RPMI7951 (cell line): ENCODE measurements around the gene RAD51D. TPM values are rescaled to one million over a fixed set of nuclear protein-coding genes. Genes with fewer than 3 reads are reported as not detected.
"Not testable (repeated sequence)": the region's sequence is repeated elsewhere in the genome, so short reads cannot be mapped to it uniquely, and the experiment has no call there.

Experiments used
- DNase-seq: peaks from one replicate; pipeline ENCODE4 v3.0.0-alpha.2; 2012; ENCODE audit warnings: low read depth
- total RNA-seq: library from RNA; depleted of rRNA; stranded (reverse); fragments of >200 nt; shearing (Covaris generic); gene quantifications from 2 replicates; pipeline ENCODE4 v1.2.3, GENCODE V29; 2014

RAD51D gene
- total RNA-seq, 1 experiment from 2014 or later, result 4.2 TPM

DNA sequence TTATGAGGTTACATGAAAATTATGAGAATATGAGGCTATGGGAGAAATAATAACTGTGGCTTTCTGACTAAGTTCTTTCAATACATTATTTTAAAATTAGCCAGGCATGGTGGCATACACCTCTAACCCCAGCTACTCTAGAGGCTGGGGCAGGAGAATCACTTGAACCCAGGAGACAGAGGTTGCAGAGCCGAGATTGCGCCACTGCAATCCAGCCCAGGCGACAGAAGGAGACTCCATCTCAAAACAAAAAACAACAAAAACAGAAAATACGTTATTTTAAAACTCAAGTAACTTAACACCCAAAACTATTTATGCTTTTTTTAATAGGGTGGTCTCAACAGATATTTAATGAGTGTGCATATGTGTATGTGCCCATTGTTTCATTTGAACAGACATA lies 53.8 kb downstream of the RAD51D start:
- no peak for DNase-seq

DNA sequence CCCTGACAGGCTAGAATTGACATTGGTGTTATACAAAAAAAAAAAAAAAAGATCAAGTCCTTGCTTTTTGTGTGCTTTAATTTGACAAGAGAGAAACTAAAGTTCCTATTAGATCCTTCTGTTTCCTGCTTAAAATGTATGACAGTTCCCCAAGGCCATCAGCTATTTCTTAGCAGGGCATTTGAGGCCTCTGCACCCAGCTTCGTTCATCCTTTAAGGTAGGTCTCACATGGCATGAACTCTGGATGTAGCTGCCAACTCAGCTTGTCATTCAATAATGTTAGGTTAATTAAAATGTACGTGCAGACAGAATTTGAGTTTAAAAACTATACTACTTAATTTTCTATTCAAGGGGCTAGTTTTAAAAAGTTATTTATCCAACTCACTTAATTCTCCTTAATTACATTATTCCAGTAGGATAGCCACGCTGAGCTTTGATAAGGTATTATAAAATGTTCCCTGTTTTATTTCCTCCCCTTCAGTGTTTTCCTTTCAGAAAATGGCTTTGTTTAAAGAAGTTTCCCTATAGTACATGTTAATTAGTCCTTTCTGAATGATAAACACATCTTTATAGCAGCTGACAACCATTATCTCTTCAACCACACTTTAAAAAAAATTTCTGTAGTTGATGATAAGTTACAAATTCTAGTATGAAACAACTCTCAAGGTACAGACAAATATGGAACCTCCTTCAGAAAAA lies 55.0 kb downstream of the RAD51D start:
- DNase-seq, result no peak

DNA sequence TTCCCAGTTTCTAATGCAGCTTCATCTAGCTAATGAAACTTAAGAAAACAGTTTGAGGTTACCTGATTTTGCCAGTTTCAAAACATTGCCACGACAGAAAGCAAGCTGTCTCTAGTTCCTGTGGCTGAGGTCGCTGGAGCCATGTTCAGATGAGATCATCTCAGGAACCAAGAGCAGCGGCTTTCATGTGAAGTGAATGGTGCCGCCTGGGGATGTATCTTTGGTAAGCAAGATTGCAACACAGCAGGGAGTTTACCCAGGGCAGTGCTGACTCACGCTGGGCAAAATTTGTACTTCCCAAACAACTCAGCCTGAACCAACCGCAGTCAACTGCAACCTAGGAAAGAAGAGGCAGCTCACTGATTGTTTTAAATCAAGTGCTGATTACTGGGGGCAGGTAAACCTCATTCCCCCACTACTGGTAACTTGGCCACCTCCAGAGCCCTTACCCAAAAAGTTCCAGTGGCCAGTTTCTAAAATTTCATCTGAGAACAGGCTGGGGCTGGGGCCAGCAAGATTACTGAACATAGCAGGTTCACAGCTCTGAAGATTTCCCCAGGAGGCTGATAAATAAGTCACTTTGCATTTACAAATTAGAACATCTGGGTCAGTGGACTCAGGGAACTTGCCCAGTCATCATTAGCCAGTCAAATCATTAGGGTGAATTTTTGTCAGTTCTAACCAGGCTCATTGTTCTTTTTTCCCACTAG lies 56.0 kb downstream of the RAD51D start, which contains the start of gene RFFL:
RFFL (minus strand) TSS at position 194 of the 710 bp plus-strand sequence. CDS start 37,154 bp downstream, outside the sequence.
- DNase-seq, result peak; percentile 97

DNA sequence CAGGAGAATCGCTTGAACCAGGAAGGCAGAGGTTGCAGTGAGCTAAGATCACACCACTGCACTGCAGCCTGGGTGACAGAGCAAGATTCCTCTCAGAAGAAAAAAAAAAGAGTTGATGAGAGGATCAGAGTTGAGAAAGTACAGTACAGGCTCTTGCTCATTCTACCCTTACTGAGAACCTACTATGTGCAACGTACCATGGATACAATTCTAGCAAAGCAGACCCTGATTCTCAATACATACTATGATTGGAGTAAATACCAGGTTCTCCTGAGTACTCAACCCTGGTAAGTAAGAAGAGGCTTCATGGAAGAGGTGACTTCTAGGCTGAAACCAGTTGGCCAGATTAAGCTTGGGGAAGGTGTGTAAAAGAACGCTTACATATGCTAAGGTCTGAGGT lies 57.4 kb downstream of the RAD51D start:
- DNase-seq, result no peak

DNA sequence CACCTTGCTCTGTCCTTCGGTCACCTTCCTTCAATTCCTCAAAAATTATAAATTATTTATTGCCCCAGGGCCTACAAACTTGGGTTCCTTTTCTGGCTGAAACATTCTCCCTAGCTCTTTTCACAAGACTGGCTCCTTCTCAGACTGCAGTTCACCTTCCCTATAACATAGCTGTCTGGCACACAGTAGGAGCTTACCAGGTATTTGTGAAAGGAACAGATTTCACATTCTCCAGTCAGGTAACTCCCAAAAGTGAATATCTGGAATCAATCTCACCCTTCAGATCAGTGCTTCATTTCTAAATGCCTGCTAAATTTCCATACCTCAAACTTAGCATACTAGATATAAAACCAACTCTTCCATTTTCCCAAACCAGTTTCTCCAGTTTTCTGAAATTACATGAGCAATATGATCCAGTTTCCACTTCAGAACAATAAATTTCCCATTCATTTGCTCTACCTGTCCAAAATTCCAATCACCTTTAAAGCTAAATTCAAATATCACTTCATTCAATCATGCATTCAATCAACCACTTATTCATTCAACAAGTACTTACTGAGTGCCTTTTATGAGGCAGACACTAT lies 62.2 kb downstream of the RAD51D start:
- no peak for DNase-seq

DNA sequence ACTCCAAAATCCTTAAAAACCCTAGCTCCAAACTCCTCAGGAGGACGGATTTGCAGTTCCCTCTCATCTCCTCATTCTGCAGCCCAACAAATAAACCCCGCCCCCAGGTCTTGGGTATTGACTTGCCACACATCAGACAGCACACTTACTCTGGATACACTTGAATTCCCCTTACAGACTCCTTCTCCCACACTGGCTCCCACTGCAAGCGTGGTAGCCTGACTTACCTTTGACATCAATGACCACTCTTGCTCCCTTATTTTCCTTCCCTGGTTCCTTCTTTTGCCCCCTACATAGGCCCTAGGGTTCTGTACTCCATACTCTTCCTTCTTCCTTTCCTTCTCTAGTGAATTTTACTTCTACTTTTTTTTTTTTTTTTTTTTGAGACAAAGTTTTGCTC lies 63.6 kb downstream of the RAD51D start:
- no peak for DNase-seq

DNA sequence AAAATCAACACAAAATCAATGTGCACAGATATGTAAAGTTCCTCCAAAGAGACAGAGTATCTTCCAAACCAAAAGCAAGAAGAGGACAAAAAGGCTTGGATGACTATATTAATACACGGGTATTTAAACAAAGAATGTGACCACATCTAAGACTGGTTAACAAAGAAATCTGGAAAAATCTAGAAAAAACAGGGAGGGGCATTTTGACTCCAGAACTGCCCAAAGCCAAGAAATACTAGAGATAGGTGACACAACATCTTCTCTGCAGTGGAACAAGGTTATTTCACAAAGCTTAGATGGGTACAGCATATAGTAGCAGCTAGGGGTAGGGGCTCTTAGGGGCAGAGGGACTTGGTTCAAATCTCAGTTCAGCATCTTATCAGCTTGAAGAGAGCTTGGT lies 66.5 kb downstream of the RAD51D start:
- DNase-seq, result no peak

DNA sequence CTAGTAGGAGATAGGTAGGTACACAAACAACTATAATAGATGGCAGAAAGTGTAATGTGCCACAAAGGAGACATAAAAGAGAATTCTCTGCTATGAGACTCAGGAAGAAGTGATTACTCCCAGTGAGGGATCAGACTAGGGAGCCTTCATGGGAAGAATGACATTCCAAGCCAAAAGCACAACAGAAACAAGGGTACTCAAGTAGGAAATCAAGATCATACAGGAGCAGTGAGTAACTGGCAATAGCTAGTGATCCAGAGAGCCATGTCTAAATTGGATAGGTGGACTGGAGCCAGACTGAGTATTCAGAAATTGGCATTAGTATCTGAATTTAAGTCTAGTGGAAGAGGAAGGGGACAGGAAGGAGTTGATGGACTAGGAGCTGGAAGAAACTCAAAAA lies 66.9 kb downstream of the RAD51D start:
- DNase-seq, result peak; percentile 7

DNA sequence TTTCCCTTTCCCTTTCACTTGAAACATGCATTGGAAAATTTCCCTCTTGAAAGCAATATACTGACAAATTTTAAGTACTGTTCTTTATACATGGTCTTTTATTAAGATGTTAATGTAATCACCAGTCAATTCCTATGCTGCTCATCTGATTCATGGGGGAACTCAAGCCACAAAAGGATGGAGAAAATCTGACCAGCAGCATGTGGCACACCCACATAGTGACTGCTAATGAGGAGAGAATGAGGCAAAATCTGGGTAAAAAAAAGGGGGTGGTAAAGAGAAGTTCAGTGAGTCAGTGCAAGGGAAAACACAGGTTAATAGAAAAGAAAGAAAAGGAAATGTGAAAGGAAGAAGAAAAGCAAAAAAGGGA lies 67.4 kb downstream of the RAD51D start:
- peak; percentile 26 for DNase-seq

DNA sequence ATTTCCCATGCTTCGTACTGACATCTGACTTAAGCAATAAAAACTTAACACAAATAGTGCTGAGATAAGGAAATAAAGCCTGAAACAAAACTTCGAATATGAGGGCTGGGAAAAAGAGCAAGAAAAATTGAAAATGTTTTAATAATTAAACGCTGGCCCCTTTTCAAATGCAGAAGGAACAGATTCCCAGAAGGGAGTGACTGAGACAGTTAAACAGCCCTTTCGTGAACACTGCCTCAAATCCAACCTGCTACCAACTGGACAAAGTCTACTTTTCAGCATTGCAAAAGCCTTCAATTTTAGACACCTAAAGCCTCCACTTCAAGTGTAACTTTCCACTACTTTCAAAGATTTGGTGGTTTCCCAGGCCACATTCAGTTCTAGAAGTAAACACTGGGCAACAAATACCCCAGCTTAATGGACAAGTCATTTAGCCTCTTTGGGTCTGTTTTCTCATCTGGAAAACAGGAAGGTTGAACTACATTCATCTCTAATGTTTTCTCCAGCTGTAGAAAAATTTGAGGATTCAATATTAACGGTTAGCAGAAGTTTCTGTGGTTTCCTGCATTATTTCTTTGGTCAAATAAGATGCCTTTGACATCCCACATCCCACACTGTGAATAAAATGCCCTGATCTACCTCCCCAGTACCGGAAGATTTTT lies 68.0 kb downstream of the RAD51D start:
- DNase-seq, result peak; percentile 36

DNA sequence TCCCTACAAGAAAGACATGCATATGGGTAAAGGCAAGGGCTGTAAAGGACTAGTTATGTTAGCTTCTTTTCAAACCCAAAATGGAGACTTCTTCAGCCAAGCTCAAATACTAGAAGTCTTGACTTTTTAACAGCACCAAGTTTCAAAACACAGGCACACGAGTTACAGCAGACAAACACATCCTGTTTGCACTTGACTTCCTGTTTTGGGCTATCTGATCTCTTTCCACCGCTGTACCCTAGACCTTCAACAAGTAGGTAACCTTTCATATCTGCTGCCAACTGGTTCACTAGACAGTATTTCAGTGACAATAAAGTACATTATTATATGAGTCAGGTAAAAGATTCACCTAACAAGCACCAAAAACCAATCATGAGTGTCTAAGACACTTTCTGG lies 68.5 kb downstream of the RAD51D start:
- DNase-seq, result no peak

DNA sequence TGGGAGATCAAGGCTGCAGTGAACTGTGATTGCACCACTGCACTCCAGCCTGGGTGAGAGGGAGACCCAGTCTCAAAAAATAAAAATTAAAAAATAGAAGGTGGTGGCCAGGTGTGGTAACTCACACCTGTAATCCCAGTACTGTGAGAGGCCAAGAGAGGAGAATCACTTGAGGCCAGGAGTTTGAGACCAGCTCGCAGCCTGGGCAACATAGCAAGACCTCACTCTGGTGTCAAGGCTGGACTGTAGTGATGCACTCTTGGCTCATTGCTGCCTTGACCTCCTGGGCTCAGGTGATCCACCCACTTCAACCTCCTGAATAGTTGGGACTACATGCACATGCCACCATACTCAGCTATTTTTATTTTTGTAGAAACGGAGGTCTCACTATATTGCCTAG lies 69.5 kb downstream of the RAD51D start:
- DNase-seq, result no peak

DNA sequence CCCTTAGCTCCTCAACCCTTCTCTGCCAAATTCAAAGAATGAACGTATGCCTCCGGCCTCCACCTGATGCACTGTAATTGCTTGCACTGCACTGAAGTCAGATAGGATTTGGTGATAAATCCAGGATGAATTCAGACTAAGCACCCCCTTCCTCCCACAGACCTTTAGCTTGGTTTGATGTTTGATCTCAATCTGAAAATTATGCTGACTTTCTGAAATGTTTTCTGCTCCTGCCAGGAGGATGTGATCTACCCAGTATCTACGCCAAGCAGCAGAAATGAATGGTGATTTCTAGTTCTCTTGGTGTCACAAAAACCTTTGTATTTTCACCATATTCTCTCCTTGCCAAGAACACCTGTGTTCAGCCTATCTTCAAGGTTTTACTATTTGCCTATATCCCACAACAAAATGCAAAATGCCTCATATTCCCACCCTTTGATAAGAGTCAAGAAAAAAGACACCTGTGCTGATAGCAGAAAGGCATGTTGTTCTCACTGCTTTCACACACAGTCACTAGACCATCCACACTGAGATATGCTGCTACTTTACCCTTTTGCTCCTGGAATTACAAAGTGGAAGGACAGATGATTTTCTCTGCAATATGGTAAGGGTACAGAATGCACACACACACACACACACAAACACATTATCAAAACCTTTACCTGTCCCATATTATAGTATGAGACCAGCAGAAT lies 70.8 kb downstream of the RAD51D start:
- no peak for DNase-seq

DNA sequence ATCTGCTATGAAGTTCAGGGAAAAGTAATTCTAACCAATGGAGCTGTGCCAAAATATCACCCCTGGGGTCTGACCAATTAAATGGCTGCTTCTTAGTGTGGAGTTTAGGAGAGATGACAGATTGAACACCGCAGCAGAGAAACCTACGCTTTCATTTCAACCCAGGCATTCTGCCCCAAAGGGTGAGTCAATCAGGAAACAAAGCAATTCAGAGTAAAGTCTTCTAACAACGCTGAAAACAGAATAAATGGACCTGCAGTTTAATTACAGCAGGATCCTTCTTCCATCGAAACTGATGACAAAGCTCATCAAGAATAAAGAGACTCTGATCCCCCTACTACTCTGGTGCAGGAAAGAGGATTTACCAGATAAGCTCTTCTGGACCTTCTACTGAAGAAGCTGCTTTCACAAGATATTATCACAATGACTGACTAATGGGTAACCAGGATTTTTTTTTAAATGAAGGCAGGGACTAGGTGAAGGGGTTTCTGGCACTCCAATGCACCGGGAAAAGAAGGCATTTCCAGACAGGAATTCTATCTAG lies 72.8 kb downstream of the RAD51D start:
- peak; percentile 36 for DNase-seq

DNA sequence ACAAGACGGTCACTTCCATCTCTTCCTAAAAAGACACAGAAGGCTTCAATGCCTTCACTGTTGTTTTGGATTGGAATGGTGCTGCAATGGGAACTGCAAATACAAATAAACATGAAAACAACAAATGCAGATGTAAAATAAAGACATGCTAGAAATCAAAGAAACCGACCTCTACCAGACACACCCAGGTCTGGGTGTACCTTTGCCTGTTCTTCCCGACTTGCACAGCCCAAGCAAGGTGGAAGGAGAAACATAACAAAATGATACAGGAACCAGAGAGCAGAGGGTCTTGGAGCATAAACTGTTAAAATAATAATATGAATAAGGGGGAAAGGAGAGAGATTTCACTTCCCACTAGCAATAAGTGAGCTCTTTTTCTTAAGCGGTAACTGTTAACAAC lies 73.4 kb downstream of the RAD51D start:
- DNase-seq, result no peak

DNA sequence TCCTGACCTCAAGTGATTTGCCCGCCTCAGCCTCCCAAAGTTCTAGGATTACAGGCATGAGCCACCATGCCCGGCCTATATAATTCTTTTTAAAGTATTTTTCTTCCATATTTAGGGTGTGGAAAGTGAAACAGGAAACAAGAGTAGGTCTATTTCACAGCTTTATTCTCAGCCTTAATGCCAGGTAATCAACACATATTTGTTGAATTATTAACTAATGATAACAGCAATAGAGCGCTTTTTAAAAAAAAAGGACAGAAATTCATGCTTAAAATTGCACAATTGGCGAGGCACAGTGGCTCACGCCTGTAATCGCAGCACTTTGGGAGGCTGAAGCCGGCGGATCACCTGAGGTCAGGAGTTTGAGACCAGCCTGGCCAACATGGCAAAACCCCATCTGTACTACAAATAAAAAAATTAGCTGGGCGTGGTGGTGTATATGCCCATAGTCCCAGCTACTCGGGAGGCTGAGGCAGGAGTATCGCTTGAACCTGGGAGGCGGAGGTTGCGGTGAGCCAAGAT lies 74.1 kb downstream of the RAD51D start:
- not testable (repeated sequence) for DNase-seq

DNA sequence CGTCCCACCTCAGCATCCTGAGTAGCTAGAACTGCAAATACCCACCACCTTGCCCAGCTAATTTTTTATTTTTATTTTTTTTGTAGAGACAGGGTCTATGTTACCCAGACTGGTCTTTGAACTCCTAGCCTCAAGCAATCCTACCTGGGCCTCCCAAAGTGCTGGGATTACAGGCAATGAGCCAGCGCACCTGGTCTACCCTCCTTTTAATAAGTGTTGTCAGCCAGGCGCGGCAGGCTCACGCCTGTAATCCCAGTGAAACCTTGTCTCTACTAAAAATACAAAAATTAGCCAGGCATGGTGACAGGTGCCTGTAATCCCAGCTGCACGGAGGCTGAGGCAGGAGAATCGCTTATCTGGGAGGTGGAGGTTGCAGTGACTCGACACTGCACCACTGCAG lies 75.5 kb downstream of the RAD51D start:
- DNase-seq, result no peak
